SH-SY5Y (cell line): ENCODE data around the gene TBC1D14.

Experiments
- GATA2 ChIP-seq: IDR thresholded peaks from 2 replicates; pipeline ENCODE4 v1.6.1; 2011; ENCODE audit warnings: mild to moderate bottlenecking, low read depth, low read length
- GATA3 ChIP-seq: IDR thresholded peaks from 2 replicates; pipeline ENCODE4 v1.6.1; 2011; ENCODE audit warnings: low read depth, mild to moderate bottlenecking, low read length, moderate library complexity

TBC1D14 gene

GRCh38 chr4:7023901-7024300, 114.3 kb downstream of the TBC1D14 start:
- no peak for TF ChIP-seq GATA2
- TF ChIP-seq GATA3, result no peak

GRCh38 chr4:7024336-7024890, 114.8 kb downstream of the TBC1D14 start:
- no peak for TF ChIP-seq GATA2
- TF ChIP-seq GATA3, result no peak

GRCh38 chr4:7025040-7025602, 115.5 kb downstream of the TBC1D14 start:
- no peak for TF ChIP-seq GATA2
- no peak for TF ChIP-seq GATA3

- TF ChIP-seq GATA3 (no peak), GATA2 (no peak)
These were observed 116.5 kb downstream of the TBC1D14 start for GRCh38 chr4:7026107-7026506.

GRCh38 chr4:7027284-7027683, 117.7 kb downstream of the TBC1D14 start:
- TF ChIP-seq GATA2 (no peak), GATA3 (no peak)

- no peak for TF ChIP-seq GATA3
- TF ChIP-seq GATA2, result no peak
These were observed 118.3 kb downstream of the TBC1D14 start for GRCh38 chr4:7027913-7028312.

- TF ChIP-seq GATA2 (no peak), GATA3 (no peak)
These were observed 119.6 kb downstream of the TBC1D14 start for GRCh38 chr4:7029212-7029611.

- no peak for TF ChIP-seq GATA3
- no peak for TF ChIP-seq GATA2
These were observed 120.3 kb downstream of the TBC1D14 start for GRCh38 chr4:7029921-7030320.

GRCh38 chr4:7030856-7031255, 121.2 kb downstream of the TBC1D14 start:
- TF ChIP-seq GATA3 (no peak), GATA2 (no peak)

- TF ChIP-seq GATA2, result no peak
- TF ChIP-seq GATA3, result no peak
These were observed 122.2 kb downstream of the TBC1D14 start for GRCh38 chr4:7031558-7032449.

GRCh38 chr4:7032596-7032995, 123.0 kb downstream of the TBC1D14 start:
- TF ChIP-seq GATA3 (no peak), GATA2 (no peak)

- TF ChIP-seq GATA3, result no peak
These were observed 124.8 kb downstream of the TBC1D14 start for GRCh38 chr4:7034262-7035081.

- TF ChIP-seq GATA3 (no peak), GATA2 (no peak)
These were observed 127.8 kb downstream of the TBC1D14 start for GRCh38 chr4:7037425-7037824.

- TF ChIP-seq GATA2, result no peak
- TF ChIP-seq GATA3, result no peak
These were observed 131.1 kb downstream of the TBC1D14 start for GRCh38 chr4:7040765-7041164.

- no peak for TF ChIP-seq GATA2
- no peak for TF ChIP-seq GATA3
These were observed 131.6 kb downstream of the TBC1D14 start for GRCh38 chr4:7041246-7041645.
